Measurements from ENCODE around the gene DBNDD1.

- no peak for TF ChIP-seq CTCF (conservative IDR thresholded peaks at IDR 0.05; ENCODE audit: low read depth, low read length)
- no peak for TF ChIP-seq EZH2 (IDR thresholded peaks at IDR 0.05; ENCODE audit: borderline replicate concordance, low read depth, low read length, poor library complexity, severe bottlenecking)
These were observed 29.1 kb upstream of the DBNDD1 start for GRCh38 chr16:90048347-90048722.
